Thymus (tissue), 11 donors: ENCODE data around the gene ARMC9. TPM values are rescaled to one million over a fixed set of nuclear protein-coding genes. Genes with fewer than 3 reads are reported as not detected.
A peak's percentile ranks its signal among the peaks of the same experiment; 100 is the strongest.

Experiments used
- DNase-seq, 9 donors: peaks; one replicate each; pipeline ENCODE4 v3.0.0-alpha.2; 2013; ENCODE audit warnings: low spot score in 9 of 9, low read depth in 6 of 9, missing footprints in 1 of 9
- H3K27ac ChIP-seq, 2 donors: one replicate each; pipeline ENCODE4 v1.5.1; 2013; ENCODE audit warnings: control low read depth in 1 of 2, low read depth in 1 of 2, low read length in 1 of 2, mild to moderate bottlenecking in 1 of 2, moderate library complexity in 1 of 2
- H3K27me3 ChIP-seq, 2 donors: one replicate each; pipeline ENCODE4 v1.5.1; 2013; ENCODE audit warnings: low read length in 1 of 2; ENCODE audit not compliant: control insufficient read depth in 2 of 2, insufficient read depth in 1 of 2
- H3K36me3 ChIP-seq, 2 donors: one replicate each; pipeline ENCODE4 v1.5.1; 2013; ENCODE audit warnings: low read length in 1 of 2, mild to moderate bottlenecking in 1 of 2, moderate library complexity in 1 of 2; ENCODE audit not compliant: control insufficient read depth in 2 of 2, insufficient read depth in 2 of 2
- H3K4me1 ChIP-seq, 2 donors: one replicate each; pipeline ENCODE4 v1.5.1; 2013; ENCODE audit warnings: low read length in 2 of 2; ENCODE audit not compliant: control insufficient read depth in 2 of 2, insufficient read depth in 2 of 2
- H3K4me3 ChIP-seq, 2 donors: one replicate each; pipeline ENCODE4 v1.5.1; 2013; ENCODE audit warnings: low read length in 2 of 2, control low read depth in 1 of 2, mild to moderate bottlenecking in 1 of 2
- H3K9me3 ChIP-seq, 2 donors: one replicate each; pipeline ENCODE4 v1.5.1; 2013; ENCODE audit warnings: low read length in 1 of 2, mild to moderate bottlenecking in 1 of 2; ENCODE audit not compliant: control insufficient read depth in 2 of 2, insufficient read depth in 1 of 2
- WGBS: extraction: QIAGEN DNeasy Blood & Tissue Kit; methylation state at CpG from one replicate; pipeline ENCODE4 v1.1.7; 2013; 5-methylcytosine and 5-hydroxymethylcytosine counted together
- polyA plus RNA-seq: library from polyadenylated mRNA; stranded (reverse); fragments of 200-250 nt; gene quantifications from one replicate; pipeline ENCODE4 v1.2.3, GENCODE V29; 2013
- total RNA-seq: library from RNA; stranded (reverse); fragments of 120-200 nt; gene quantifications from one replicate; pipeline ENCODE4 v1.2.4, GENCODE V29; 2013
- donor health status: healthy.

ARMC9 gene
- total and polyA plus RNA-seq, 2 donors = 5.4 to 5.7 TPM

DNA sequence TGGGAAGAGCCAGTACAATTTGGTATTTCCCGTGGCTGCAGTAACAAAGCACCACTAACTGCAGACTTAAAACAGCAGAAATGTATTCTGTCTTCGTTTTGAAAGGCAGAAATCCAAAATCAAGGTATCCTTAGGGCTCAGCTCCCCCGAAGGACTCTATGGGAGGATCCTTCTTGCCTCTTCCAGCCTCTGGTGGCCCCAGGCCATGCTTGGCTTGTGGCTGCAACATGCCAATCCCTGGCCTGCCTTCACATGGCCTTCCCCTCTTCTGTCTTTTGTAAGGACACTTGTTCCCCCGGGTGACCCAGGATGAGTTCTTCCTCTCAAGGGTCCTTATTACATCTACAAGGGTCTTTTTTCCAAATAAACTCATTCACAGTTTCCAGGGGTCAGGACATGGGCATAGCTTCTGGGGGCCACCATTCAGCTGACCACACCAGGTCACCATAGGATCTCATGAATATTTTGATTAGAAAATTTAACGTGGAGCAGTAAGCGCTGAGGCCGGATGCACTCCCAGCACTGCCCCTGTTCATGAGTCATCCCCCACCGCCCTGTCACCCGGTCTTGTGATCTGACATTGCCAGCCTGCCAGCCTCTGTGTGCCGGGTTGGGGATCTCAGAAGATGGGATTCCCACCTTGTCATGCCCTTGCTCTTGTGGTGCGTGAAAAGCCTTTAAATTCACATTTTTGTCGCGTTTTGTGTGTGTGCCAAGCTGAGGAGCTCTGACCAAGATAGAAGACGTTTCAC, 135.9 kb downstream of the ARMC9 start:
- 96% methylated on average over 14 of the region's 14 CpGs for WGBS
- no peaks in the 10 kb centered on the region for H3K9me3 ChIP-seq
- no peak overlapping the region for H3K27ac ChIP-seq
- no peaks in the 10 kb centered on the region for H3K36me3 ChIP-seq
- DNase-seq = no peak
- H3K4me3 ChIP-seq = no peak overlapping the region
- H3K27me3 ChIP-seq = no peaks in the 10 kb centered on the region
- no peaks in the 10 kb centered on the region for H3K4me1 ChIP-seq

DNA sequence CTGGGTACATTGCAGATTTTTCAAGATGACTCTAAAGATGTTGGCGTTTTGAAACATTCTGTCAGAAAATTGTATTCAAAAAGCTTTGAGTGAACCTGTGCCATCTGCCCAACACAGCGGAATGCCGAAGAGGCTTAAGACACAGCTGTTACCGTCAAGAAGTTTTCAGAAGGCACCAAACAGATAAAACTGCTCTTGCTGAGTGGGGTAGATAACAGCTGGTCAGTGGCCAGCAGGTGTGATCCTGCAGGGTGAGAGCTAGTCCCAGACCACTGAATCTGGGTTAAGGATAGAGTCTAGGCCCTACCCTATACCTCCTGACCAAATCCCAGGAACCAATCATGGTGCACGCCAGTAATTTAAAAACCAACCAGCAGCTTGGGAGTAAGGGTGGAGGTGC, 136.6 kb downstream of the ARMC9 start:
- H3K4me3 ChIP-seq = no peak overlapping the region
- no peaks in the 10 kb centered on the region for H3K36me3 ChIP-seq
- no peaks in the 10 kb centered on the region for H3K9me3 ChIP-seq
- H3K27ac ChIP-seq = no peak overlapping the region
- no peaks in the 10 kb centered on the region for H3K27me3 ChIP-seq
- no peaks in the 10 kb centered on the region for H3K4me1 ChIP-seq
- WGBS = 97% methylated on average over 5 of the region's 5 CpGs
- no peak for DNase-seq

DNA sequence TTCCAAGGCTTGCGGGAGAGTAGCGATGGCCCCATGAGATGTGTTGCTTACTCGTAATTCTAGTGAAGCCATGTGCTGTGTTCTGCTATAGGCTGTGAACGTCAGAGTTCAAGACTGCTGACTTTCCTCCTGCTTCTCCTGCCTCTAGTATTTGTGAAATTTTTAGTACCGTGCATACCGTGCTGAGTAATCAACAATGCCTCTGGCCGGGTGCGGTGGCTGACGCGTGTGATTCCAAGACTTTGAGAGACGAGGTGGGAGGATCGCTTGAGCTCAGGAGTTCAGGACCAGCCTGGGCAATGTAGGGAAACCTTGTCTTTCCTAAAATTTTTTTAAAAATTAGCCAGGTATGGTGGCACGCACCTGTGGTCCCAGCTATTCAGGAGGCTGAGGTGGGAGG, 137.2 kb downstream of the ARMC9 start:
- Histone ChIP-seq H3K27ac (no peak overlapping the region), H3K36me3 (no peaks in the 10 kb centered on the region), H3K4me3 (no peak overlapping the region), H3K27me3 (no peaks in the 10 kb centered on the region), H3K4me1 (no peaks in the 10 kb centered on the region), H3K9me3 (no peaks in the 10 kb centered on the region)
- DNase-seq = no peak
- WGBS = 97% methylated on average over 13 of the region's 13 CpGs

DNA sequence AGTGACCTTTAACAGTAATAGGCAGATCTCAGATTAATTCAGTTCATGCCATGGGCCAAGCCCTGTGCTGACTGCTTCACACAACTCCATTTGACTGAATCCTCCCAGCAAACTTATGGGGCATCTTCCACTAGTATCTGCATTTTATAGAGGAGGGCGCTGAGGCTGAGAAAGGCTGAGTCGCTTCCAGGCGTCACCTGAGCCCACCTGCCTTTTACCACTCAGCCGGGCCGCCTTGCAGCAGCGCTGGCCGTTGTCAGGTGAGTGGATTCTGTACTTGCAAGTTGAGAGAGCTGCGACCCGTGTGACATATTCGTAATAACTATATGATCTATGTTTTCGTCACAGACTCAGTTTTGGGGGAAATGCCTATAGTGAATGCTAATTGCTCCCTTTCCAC, 137.8 kb downstream of the ARMC9 start:
- no peak overlapping the region for H3K27ac ChIP-seq
- no peak overlapping the region for H3K4me3 ChIP-seq
- no peaks in the 10 kb centered on the region for H3K9me3 ChIP-seq
- no peak for DNase-seq
- WGBS = 97% methylated on average over 11 of the region's 11 CpGs
- no peaks in the 10 kb centered on the region for H3K27me3 ChIP-seq
- H3K36me3 ChIP-seq = no peaks in the 10 kb centered on the region
- no peaks in the 10 kb centered on the region for H3K4me1 ChIP-seq

DNA sequence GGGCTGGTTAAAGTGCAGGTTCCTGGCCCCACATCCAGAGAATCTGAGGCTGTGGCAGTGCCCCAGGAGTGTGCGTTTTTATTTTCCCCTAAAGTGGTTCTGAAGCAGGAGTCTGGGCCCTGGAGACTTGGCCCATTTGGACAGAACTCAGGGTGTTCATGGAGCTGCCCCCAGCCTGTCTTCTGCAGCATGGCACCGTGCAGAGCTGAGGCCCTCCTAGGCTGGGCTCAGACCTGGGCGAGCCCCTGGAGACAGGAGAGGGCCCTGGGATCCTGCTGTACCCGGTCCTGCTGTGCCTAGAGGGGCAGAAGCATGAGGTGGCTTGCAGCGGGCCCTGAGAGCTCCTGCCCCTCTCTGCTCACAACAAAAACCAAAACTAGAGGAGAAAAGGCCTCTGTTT, 138.3 kb downstream of the ARMC9 start:
- Histone ChIP-seq H3K36me3 (no peaks in the 10 kb centered on the region), H3K4me3 (no peak overlapping the region), H3K4me1 (no peaks in the 10 kb centered on the region), H3K27me3 (no peaks in the 10 kb centered on the region), H3K27ac (no peak overlapping the region), H3K9me3 (no peaks in the 10 kb centered on the region)
- no peak for DNase-seq
- WGBS = 97% methylated on average over 5 of the region's 5 CpGs

DNA sequence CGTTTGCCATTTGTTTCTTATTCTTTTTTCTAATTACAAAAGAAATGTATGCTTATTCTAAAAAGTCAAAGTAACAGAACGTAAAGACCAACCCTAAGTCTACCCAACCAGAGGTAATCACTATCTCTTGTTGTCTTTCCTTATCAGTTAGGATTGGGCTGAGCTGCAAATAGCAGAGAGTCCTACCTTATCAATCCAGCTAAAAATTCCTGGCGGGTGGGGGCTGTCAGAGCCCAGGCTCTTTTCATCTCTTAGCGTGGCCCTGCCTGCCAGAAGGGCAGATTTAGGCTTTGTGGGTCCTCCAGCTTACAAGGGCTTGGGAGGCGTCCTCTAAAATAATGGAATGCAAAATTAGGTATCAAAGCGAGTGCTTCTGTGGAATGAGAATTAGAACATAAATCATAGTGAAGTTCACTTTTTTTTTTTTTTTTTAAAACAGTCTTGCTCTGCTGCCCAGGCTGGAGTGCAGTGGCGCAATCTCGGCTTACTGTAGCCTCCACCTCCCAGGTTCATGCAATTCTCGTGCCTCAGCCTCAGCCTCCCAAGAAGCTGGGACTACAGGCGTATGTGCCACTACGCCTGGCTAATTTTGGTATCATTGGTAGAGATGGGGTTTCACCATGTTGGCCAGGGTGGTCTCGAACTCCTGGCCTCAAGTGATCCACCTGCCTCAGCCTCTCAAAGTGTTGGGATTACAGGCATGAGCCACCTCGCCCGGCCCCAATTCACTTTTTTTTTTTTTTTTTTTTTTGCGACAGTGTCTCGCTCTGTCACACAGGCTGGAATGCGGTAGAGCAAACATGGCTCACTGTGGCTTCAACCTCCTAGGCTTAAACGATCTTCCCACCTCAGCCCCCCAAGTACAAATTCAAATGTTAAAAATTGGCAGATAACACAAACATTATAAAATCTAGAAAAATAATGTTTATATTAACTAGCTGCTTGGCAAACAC, 139.7 kb downstream of the ARMC9 start:
- Histone ChIP-seq H3K27me3 (no peaks in the 10 kb centered on the region), H3K27ac (no peak overlapping the region), H3K9me3 (no peaks in the 10 kb centered on the region), H3K36me3 (no peaks in the 10 kb centered on the region), H3K4me3 (no peak overlapping the region), H3K4me1 (no peaks in the 10 kb centered on the region)
- 97% methylated on average over 18 of the region's 18 CpGs for WGBS
- no peak for DNase-seq

DNA sequence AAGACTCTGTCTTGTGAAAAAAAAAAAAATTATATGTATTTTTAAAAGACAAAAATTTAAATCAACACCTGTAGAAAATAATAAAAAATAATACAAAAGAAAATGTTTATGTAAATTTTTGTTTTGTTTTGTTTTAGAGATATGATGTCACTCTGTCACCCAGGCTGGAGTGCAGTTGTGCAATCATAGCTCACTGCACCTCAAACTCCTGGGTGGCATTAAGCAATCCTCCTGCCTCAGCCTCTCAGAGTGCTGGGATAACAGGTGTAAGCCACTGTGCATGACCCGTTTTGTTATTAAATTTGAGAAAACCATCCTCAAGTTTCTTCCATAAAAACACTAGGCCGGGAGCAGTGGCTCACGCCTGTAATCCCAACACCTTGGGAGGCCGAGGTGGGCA, 140.9 kb downstream of the ARMC9 start:
- DNase-seq = no peak
- no peaks in the 10 kb centered on the region for H3K36me3 ChIP-seq
- 96% methylated on average over 4 of the region's 4 CpGs for WGBS

DNA sequence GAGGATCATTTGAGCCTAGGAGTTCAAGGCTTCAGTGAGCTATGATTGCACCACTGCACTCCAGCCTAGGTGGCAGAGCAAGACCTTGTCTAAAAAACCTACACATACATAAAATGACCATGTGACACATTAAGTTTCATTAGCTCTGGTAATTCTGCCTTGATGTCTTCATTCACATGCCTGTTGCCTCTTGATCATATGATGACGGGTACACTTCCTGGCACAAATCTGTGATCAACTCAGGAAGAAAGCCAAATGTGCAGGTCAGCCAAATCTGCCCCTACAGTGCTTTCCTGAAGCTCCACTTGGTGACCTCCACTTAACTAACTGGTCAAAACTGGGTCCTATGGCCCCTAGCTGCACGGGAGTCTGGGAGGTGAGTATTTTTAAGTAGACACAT, 142.7 kb downstream of the ARMC9 start:
- WGBS = 93% methylated on average over 2 of the region's 2 CpGs
- H3K36me3 ChIP-seq = no peaks in the 10 kb centered on the region
- no peaks in the 10 kb centered on the region for H3K9me3 ChIP-seq
- H3K4me3 ChIP-seq = no peak overlapping the region
- no peak for DNase-seq
- H3K27me3 ChIP-seq = no peaks in the 10 kb centered on the region
- H3K27ac ChIP-seq = no peak overlapping the region
- H3K4me1 ChIP-seq = no peaks in the 10 kb centered on the region

More for the DNA sequence above, 140.9 kb downstream of the ARMC9 start:
- Histone ChIP-seq H3K27me3 (no peaks in the 10 kb centered on the region), H3K27ac (no peak overlapping the region), H3K9me3 (no peaks in the 10 kb centered on the region), H3K4me1 (no peaks in the 10 kb centered on the region), H3K4me3 (no peak overlapping the region)

DNA sequence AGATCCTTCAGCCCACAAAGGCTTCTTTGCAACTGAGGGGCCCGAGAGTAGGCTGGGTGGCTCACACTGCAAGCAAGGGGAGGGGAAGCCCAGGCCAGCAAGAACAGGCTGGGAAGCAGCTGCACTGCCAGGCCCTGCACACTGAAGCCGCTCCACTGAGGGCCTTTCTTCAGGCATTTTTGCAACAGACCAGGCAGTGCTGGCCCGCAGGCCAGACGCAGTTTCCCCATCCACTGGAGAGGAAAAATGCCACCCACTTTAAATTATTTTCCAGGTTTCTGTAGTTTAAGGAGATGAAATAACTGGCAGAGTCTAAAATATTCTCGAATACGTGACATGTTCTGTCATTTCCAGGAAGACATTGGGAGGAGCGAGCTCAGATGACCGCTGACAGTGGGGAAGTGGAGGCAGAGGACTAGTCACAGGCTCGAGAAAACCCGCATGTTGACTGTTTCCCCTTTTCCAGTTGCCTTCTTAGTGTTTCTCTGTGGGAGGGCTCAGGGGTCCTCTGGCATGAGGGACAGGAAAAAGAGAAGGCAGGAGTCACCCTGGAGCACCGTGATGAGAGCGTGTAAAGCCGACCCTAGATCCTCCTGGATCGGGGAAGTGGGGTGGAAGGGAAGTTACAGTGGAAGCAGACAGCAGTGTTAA, 143.8 kb downstream of the ARMC9 start:
- no peak for DNase-seq
- no peaks in the 10 kb centered on the region for H3K4me1 ChIP-seq
- no peak overlapping the region for H3K4me3 ChIP-seq
- WGBS = 93% methylated on average over 14 of the region's 14 CpGs
- H3K27me3 ChIP-seq = no peaks in the 10 kb centered on the region
- H3K36me3 ChIP-seq = no peaks in the 10 kb centered on the region
- H3K9me3 ChIP-seq = no peaks in the 10 kb centered on the region
- peak overlapping the region in 1 of 2 donors; percentile 18 for H3K27ac ChIP-seq
